Gastrocnemius medialis (tissue), 4 donors: ENCODE results near the gene PKNOX2. TPM values are rescaled to one million over a fixed set of nuclear protein-coding genes. Genes with fewer than 3 reads are reported as not detected.
A peak's percentile ranks its signal among the peaks of the same experiment; 100 is the strongest.

ENCODE experiments used
- ATAC-seq, 2 donors: fragments of 150-250 bp; one replicate each; pipeline ENCODE4 v1.9.1; 2016
- DNase-seq, 2 donors: peaks; one replicate each; pipeline ENCODE4 v3.0.0-alpha.2; 2019
- H3K27ac ChIP-seq, 4 donors: fragments of 200-600 bp; sonication (generic); 1 replicate in 1 of 4; 2 replicates in 3 of 4; pipeline ENCODE4 v1.5.1; 2016 to 2018; ENCODE audit warnings: mild to moderate bottlenecking in 2 of 4, moderate library complexity in 1 of 4
- H3K27me3 ChIP-seq, 3 donors: fragments of 200-600 bp; sonication (generic) in 2 of 3; 1 replicate in 1 of 3; 2 replicates in 2 of 3; pipeline versions ENCODE4 v1.5.1 to v1.6.0; 2016 to 2019; ENCODE audit warnings: mild to moderate bottlenecking in 1 of 3, moderate library complexity in 1 of 3
- H3K36me3 ChIP-seq, 2 donors: fragments of 200-600 bp; sonication (generic) in 1 of 2; one replicate each; pipeline ENCODE4 v1.5.1; 2017 to 2018
- H3K4me1 ChIP-seq, 2 donors: fragments of 200-600 bp; sonication (generic) in 1 of 2; one replicate each; pipeline ENCODE4 v1.5.1; 2016 to 2017; ENCODE audit warnings: mild to moderate bottlenecking in 2 of 2
- H3K4me3 ChIP-seq, 4 donors: fragments of 200-600 bp; sonication (generic) in 3 of 4; 1 replicate in 1 of 4; 2 replicates in 3 of 4; pipeline ENCODE4 v1.5.1; 2016 to 2019; ENCODE audit warnings: mild to moderate bottlenecking in 2 of 4
- H3K9me3 ChIP-seq, 3 donors: fragments of 200-600 bp; sonication (generic) in 2 of 3; 1 replicate in 1 of 3; 2 replicates in 2 of 3; pipeline ENCODE4 v1.5.1; 2016 to 2019
- CTCF ChIP-seq, 5 experiments: fragments of 450-650 bp in 3 of 5; fragments of 200-600 bp in 2 of 5; sonication (generic) in 2 of 5; IDR thresholded peaks in 4 of 5; conservative IDR thresholded peaks in 1 of 5; 1 replicate in 4 of 5; 2 replicates in 1 of 5; pipeline ENCODE4 v1.5.1; 2016 to 2019; ENCODE audit warnings: antibody characterized with exemption in 5 of 5, mild to moderate bottlenecking in 3 of 5, moderate library complexity in 3 of 5
- POLR2A ChIP-seq, 2 donors: fragments of 450-650 bp; IDR thresholded peaks; one replicate each; pipeline ENCODE4 v1.6.1; 2017; ENCODE audit warnings: antibody characterized with exemption in 2 of 2, mild to moderate bottlenecking in 2 of 2, moderate library complexity in 2 of 2
- in situ Hi-C, 4 donors: fragments of 200-750 bp; cut with MboI; loops; one replicate each; pipeline versions ENCODE4 v1.15.0 to v1.8.0; 2017; ENCODE audit warnings: low sequenced_read_pairs in 4 of 4
- intact Hi-C: fragments of 100-400 bp; cut with DNase I; formaldehyde crosslinking; loops from one replicate; pipeline ENCODE4 v1.15.1; 2023; ENCODE audit warnings: low total_unique reads
- total RNA-seq, 4 donors: library from RNA; depleted of rRNA; stranded (reverse); fragments of >200 nt; gene quantifications; one replicate each; pipeline versions ENCODE4 v1.1.0 to v1.2.3, GENCODE V29; 2016

Gene PKNOX2
- total RNA-seq, 4 donors from 2014 or later = 3.7 to 11.7 (median 6.0) TPM

GRCh38 chr11:125429807-125430678, 265.5 kb downstream of the PKNOX2 start:
- intact Hi-C loops = loop anchor here (1.0 to 5.0 kb wide), 3 partner anchors 85 to 318 kb away; partner anchors contain the start of gene TMEM218
- peaks cover 55 to 61% of the 10 kb centered on the region in 2 donors for H3K4me1 ChIP-seq
- H3K27ac ChIP-seq = peak overlapping the region; percentile 24 to 49 (median 39)
- H3K9me3 ChIP-seq = no peaks in the 10 kb centered on the region
- H3K27me3 ChIP-seq = no peaks in the 10 kb centered on the region
- in situ Hi-C loops = no loop called here
- no peak overlapping the region for H3K4me3 ChIP-seq
- DNase-seq = no peak
- H3K36me3 ChIP-seq = no peaks in the 10 kb centered on the region
- TF ChIP-seq POLR2A (IDR thresholded peaks at IDR 0.05) (no peak), CTCF (IDR thresholded peaks at IDR 0.05 in 4 of 5, conservative IDR thresholded peaks at IDR 0.05 in 1 of 5) (no peak)
- no peak for ATAC-seq

GRCh38 chr11:125431009-125431408, 266.5 kb downstream of the PKNOX2 start:
- Histone ChIP-seq H3K27me3 (no peaks in the 10 kb centered on the region), H3K9me3 (no peaks in the 10 kb centered on the region), H3K36me3 (no peaks in the 10 kb centered on the region), H3K4me1 (peaks cover 48 to 55% of the 10 kb centered on the region in 2 donors), H3K4me3 (no peak overlapping the region), H3K27ac (peak overlapping the region in 2 of 4 donors; percentile 22 to 45)
- intact Hi-C loops (no loop called here), in situ Hi-C loops (no loop called here)
- ATAC-seq = no peak
- no peak for DNase-seq
- TF ChIP-seq POLR2A (IDR thresholded peaks at IDR 0.05) (no peak), CTCF (IDR thresholded peaks at IDR 0.05 in 4 of 5, conservative IDR thresholded peaks at IDR 0.05 in 1 of 5) (no peak)

GRCh38 chr11:125431481-125431880, 266.9 kb downstream of the PKNOX2 start:
- TF ChIP-seq CTCF (IDR thresholded peaks at IDR 0.05 in 4 of 5, conservative IDR thresholded peaks at IDR 0.05 in 1 of 5) = no peak
- TF ChIP-seq POLR2A (IDR thresholded peaks at IDR 0.05) = no peak
- Histone ChIP-seq H3K4me3 (no peak overlapping the region), H3K9me3 (no peaks in the 10 kb centered on the region), H3K27ac (no peak overlapping the region), H3K27me3 (no peaks in the 10 kb centered on the region), H3K36me3 (no peaks in the 10 kb centered on the region), H3K4me1 (peaks cover 44 to 50% of the 10 kb centered on the region in 2 donors)
- in situ Hi-C loops (no loop called here), intact Hi-C loops (no loop called here)
- ATAC-seq (no peak), DNase-seq (no peak)

- ATAC-seq = peak; percentile 60 to 64
- Histone ChIP-seq H3K4me3 (no peak overlapping the region), H3K27ac (no peak overlapping the region), H3K36me3 (no peaks in the 10 kb centered on the region), H3K9me3 (no peaks in the 10 kb centered on the region), H3K4me1 (peaks cover 28 to 30% of the 10 kb centered on the region in 2 donors), H3K27me3 (no peaks in the 10 kb centered on the region)
- peak in 1 of 2 donors; percentile 52 for DNase-seq
- in situ Hi-C loops = no loop called here
- TF ChIP-seq CTCF (IDR thresholded peaks at IDR 0.05 in 4 of 5, conservative IDR thresholded peaks at IDR 0.05 in 1 of 5) (peak in 4 of 5 experiments; percentile 28 to 56 (median 42)), POLR2A (IDR thresholded peaks at IDR 0.05) (no peak)
- intact Hi-C loops = loop anchor here (2.0 kb wide), 1 partner anchor 471 kb away; no protein-coding TSS in a partner anchor
Observed at GRCh38 chr11:125433454-125434121, 269.0 kb downstream of the PKNOX2 start.
